ENCODE data around the gene SMIM13.

The SMIM13 gene

DNA sequence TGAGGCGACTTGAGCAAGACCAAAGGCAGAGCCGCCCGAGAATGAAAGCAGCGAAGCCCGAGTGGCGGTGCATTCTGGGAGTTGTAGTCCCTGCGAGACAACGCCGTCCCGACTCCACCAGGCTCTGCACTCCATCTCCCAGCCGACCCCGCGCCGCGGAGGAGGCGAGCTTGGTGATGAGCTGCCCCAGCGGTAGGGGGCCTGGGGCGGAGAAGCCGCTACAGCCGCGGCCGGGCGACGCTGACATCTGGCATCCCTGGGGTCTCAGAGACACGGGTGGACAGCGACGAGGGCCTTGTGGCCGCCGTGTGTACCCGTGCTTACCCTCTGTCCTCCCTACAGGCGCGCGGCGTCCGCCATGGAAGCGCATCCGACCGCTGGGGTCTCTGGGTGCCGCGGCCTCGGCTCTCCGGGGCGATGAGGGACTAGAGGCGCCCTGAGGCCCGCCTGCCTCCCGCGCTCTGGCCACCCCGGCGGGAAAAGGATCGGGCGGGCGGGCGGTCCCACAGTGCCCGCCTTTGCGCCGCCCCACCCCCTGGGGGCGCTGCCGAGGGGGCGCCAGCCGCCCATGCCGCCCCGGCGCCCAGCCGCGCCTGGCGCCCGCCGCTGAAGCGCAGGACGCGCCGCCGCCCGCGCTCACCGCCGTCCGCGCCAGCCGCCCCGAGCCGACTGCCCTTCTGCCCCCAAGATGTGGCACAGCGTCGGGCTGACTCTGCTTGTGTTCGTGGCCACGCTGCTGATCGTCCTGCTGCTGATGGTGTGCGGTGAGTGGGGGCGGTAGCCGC lies at the start of gene SMIM13:
SMIM13 (plus strand) TSS at position 209 of the 785 bp plus-strand sequence; CDS start at position 689, 480 bp downstream.
- DNase-seq = peak; percentile 85 to 96

GRCh38 chr6:11043961-11044711 lies 49.5 kb upstream of the SMIM13 start, which contains the start of gene ELOVL2:
TSS of gene ELOVL2 (minus strand) at chr6:11044305. CDS start at chr6:11044230, 75 bp downstream.
- DNase-seq = peak in 1 of 2 experiments; percentile 43

DNA sequence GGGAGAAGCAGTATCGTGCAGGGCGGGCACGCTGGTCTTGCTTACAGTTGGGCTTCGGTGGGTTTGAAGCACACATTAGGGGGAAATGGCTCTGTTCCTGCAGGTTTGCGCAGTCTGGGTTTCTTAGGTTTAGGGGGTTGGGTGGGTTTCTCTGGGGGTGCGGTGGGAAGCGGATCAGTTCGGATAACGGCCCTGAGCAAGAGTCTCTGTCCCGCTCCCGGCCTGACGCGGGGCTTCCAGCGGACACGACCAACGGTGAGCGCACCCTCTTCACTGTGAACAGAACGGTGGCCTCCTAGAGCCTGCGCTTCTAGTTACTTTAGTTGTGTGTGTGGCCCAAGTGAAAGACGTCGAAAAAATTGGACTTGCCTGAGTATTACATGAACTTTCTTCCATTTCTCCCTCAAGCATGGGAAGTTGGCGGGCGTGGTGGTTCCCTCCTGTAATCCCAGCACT lies 48.9 kb upstream of the SMIM13 start:
- DNase-seq = no peak

- no peak for DNase-seq
These were observed 42.9 kb upstream of the SMIM13 start for GRCh38 chr6:11050731-11051130.

DNA sequence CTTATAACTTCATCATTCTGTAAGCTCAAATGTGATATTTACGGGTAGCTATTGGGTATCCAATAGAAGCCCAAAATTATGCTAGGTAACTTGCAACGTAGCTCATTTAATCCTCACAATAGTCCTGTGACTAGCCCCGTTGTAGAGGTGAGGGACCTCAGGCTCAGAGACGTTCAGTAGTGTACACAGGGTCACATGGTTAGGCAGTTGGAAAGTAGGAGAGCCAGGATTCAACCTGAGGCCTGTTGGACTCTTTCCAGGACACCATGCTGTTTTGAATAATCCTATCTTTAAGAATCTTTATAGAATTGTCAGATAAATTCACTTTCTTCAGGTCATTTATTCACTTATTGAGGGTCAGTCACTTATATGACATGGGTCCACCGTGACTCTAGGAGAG lies 40.3 kb upstream of the SMIM13 start:
- DNase-seq = no peak

DNA sequence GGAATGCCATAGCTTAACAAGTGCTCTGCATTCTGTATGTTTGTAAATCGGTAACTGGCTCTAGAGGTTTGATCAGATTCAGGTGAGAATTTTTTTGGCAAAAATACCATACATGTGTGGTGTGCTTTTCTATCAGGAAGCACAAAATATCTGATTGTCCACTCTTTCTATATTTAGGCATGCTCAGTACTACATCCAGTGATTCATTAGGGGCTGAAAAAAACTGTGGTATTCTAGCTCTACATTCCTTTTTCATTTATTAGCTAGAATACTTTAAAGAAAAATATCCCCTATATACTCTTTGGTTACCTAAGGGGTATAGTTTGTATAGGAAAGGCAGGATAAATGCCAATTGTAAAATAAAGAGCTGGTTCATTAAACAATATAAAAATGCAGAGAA lies 38.9 kb upstream of the SMIM13 start:
- DNase-seq = no peak

GRCh38 chr6:11055127-11055627 lies 38.5 kb upstream of the SMIM13 start:
- DNase-seq = no peak

DNA sequence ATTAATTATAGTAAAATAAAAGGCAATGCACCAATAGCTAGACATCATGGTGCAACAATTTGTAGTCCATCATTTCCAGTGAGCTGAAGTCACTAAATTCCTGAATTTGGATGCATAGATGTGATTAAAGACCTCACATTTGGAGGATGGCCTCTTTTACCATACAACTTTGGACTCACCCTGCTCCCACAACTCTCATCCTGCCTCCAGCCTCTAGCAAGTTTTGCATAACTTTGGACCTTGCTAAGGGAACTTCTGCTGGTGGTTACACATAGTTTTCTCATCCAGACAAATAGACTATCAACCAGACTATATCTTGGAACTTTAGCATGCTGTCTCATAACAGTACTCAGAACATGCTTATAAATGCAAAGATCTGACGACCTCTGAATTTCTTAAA lies 36.8 kb upstream of the SMIM13 start:
- DNase-seq = no peak

DNA sequence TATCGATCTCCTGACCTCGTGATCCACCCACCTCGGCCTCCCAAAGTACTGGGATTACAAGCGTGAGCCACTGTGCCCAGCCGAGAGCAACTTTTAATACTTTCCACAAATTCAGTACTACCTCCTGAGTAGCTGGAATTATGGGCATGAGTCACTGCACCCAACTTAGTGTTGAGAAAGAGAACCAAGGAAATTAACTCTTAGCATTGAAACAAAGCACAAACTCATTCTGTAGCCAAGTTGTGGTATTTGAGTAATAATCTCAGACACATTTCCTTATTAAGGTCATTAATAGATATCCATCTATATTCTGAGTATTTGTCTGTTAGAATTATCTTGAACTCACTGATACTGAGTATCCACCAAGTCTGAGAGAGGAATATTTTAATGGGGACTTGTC lies 35.2 kb upstream of the SMIM13 start:
- DNase-seq = no peak

DNA sequence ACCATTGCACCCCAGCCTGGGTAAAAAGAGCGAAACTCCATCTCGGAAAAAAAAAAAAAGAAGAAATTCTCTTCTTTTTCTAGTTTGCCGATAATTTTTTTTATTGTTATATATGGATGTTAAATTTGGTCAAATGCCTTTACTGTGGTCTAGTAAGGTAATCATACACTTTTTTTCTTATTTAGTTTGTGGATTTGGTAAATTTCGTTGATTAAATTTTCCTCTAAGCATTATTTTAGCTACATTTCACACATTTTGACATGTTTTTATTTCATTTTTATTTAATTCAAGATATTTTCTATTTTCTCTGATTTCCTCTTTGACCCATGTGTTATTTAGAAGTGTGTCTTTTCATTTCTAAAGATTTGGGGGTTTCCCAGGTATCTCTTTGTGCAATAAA lies 31.6 kb upstream of the SMIM13 start:
- DNase-seq = no peak

GRCh38 chr6:11062715-11063114 lies 30.9 kb upstream of the SMIM13 start:
- no peak for DNase-seq

DNA sequence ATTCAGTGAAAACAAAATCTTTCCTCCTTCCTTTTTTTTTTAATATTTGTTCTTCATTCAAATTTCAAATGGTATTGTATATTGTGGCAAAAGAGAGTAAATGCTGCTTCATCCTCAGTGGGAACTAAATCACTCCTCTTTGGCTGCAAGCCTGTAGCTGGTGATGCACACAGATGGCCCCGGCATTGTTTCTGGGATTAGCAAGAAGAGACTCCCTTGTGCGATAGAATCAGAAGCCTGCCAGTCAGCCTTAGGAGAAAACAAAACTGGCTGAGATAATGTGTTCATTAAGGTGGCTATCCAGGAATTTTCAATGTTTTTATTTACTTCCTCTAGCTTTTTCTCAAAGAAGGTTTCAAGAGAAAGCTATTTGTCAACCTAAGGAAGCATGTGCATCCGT lies 28.8 kb upstream of the SMIM13 start:
- peak in 1 of 2 experiments; percentile 49 for DNase-seq

DNA sequence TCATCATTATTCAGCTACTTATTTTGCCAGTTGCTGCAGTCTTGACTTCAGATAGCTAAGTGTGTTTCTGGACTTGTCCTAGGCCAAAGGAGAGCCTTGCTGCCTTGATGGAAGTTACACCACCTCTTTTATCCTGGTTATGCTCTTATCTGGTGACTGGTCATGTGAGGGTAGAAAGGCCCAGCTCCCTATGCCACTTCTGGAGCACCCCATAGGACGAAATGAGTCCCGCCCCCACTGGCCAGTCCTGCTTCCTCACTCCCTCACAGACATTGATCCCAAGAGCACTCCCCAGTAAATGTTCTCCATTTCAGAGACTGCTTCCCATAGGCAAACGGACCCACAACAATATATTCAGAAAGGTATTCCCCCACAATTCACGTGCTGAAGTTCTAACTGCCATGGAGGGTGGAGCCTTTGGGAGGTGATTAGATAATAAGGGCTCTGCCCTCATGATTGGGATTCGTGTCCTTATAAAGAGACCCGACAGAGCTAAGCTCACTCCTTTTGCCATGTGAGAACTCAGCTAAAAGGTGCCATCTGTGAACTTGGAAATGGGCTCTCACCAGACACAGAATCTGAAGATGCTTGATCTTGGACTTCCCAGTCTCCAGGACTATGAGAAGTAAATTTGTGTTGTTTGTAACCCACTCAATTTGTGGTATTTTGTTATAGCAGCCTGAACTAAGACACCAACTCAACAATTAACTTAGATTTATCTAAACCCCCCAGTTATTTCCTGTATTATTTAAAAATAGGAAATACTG lies 28.0 kb upstream of the SMIM13 start:
- no peak for DNase-seq

- DNase-seq = no peak
These were observed 26.9 kb upstream of the SMIM13 start for GRCh38 chr6:11066505-11067347.

DNA sequence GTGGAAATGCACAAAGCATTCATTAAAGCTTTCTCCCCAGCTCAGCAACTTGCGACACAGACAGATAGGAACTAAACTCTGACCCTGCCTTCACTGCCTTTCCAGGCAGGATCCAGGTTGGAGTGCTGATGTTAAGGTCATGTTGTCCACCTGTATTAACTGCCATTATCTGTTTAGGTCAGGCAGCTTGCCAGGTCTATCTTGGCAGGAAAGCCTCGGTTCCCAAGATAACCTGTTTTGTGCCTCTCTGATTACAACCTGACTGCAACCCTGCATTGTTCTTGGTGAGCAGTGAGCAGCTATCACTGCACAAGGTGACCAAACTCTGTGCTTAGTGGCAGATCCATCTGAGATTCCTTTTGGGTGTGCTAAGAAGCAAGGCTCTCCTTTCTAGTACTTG lies 26.3 kb upstream of the SMIM13 start:
- no peak for DNase-seq

DNA sequence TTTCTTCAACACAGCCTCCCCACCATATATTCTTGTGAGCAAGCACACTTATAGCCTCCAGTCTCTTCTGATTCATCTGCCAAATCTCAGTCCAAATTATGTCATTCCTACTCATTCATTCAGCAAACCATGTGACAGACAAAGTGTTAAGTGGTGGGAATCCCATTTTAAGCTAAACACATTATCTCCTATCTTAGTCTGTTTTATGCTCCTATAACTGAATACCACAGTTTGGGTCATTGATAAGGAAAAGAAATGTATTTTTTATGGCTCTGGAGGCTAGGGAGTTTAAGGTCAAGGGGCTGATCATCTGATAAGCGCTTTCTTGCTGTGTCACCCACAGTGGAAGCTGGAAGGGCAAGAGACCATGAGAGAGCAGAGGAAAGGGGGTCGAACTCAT lies 23.9 kb upstream of the SMIM13 start:
- DNase-seq = no peak

DNA sequence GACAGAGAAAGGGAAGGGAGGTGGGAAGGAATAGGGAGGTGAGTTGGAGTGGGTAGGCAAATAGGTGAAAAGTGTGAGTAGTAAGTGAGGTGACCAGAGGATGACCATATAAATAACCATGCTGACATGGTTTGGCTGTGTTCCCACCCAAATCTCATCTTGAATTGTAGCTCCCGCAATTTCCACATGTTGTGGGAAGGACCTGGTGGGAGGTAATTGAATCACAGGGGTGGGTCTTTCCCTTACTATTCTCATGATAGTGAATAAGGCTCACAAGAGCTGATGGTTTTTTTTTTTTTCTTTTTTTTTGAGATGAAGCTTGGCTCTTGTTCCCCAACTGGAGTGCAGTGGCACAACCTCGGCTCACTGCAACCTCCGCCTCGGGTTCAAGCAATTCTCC lies 21.5 kb upstream of the SMIM13 start:
- DNase-seq = no peak

DNA sequence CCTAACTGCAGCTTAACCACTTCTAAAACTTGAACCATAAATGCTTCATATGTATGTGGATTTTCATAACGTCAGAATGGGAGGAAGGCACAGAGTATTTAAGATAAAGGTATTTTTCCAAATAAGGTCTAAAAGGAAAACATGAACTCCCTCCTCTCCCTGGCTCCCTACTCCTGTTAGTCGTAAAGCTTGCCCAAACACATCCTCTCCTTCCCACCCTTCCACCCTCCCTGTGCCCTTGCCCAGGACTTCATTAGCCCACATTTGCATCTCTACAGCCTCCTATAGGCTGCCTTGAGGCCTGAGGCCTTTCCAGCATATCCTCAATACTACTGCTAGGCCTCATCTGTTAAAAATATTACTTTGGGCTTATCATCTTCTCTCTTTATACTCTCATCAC lies 17.1 kb upstream of the SMIM13 start:
- no peak for DNase-seq

- no peak for DNase-seq
These were observed 15.4 kb upstream of the SMIM13 start for GRCh38 chr6:11078266-11078665.

GRCh38 chr6:11080296-11080695 lies 13.3 kb upstream of the SMIM13 start:
- no peak for DNase-seq

DNA sequence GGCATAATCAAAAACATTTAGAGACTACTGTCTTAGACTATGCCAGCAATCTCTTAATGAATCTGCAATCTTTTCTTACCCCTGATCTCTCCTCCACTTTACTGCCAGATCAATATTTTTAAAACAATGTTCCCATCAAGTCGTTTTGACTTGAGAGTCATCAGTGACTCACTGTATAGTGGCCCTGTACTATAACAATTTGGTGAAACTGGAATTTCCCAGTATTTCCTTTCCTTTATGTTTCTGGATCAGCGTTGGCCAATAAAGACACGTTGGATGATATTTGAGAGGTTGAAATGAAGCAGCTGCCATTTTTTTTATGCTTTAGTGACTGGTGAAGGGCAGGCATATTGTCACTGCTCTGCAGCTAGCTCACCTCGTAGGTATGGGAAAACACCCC lies 10.1 kb upstream of the SMIM13 start:
- no peak for DNase-seq

GRCh38 chr6:11083956-11084355 lies 9.7 kb upstream of the SMIM13 start:
- DNase-seq = no peak
